GM18520 (cell line): ENCODE results near the gene KCNA10.

ENCODE experiments used
- ATAC-seq: cut with Tn5 transposase; IDR thresholded peaks from one replicate; pipeline ENCODE4 v1.9.1; 2021; ENCODE audit not compliant: unreplicated experiment

The KCNA10 gene

DNA sequence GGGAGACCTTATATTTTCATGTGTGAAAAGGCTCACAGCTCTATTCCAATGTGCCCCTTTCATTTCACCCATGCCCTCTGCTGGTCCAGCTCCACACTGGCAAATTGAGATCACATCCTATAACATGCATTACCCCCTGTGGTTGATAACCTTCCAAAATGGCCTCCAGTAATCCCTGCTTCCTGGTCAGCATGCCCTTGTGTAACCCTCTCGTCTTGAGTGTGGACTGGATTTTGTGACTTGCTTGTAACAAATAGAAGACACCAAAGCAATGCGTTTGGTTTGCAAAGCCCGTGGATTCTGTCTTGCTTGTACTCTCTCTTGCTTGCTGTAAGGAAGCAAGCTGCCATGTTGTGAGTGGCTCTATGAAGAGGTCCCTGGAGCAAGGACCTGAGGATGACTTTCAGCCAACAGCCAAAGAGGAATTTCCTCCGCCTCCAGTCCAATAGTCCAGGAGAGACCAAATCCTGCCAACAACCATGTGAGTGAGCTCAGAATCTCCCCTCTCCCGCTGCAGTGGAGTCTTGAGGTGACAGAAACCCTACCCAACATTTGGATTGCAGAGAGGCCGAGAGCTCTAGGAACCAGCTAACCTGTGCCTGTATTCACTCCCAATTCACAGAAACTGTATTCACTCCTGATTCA is 17.4 kb downstream of the KCNA10 start:
- ATAC-seq = no peak

DNA sequence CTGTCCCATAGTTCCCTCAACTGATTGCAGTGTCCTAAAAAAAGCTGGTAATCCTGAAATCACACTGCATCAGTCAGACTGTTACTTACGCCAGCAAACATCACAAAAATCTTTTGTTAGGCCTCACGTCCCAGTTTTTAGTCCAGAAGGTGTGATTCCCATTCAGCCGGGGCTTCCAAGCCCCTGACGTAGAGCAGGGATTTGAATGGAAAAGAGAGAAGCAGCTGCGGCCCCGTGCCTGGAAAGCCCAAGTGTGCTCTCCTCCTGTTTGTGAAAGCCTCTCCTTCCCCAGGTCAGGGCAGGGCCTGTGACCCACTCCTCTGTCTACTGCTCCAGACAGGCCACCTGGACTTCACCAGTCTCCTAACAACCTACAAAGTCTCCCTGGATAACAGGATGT is 20.7 kb downstream of the KCNA10 start:
- no peak for ATAC-seq

DNA sequence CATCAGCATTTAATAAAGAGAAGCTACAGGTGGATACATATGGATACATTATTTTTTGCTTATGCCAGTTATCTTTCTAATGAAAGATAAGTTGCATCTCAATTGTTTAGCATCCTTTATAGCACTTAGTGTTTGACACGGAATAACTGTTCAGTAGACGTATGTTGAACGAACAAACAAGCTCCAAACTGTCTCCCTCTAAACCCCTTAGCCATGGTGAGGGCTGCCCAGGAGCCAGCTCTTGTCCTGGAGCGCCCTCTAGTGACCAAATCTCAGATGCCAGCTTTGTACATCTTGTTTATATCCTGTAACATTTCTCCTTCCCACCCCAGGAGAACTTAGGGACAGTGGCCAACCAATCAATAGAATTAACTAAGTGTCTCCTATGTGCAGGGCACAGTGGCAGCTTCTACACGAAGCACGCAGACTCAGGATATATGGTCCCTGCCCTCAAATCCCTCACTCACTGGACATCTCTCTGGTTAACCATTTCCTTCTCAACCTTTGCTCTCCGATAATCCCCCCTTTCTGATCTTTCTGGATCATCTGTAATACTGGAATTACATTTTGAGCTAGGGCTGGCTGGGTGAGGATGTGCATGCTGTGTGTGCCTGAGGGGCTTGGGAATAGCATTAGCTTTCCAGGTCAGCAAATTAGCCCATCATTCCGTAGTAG is 22.9 kb downstream of the KCNA10 start:
- peak; percentile 45 for ATAC-seq

DNA sequence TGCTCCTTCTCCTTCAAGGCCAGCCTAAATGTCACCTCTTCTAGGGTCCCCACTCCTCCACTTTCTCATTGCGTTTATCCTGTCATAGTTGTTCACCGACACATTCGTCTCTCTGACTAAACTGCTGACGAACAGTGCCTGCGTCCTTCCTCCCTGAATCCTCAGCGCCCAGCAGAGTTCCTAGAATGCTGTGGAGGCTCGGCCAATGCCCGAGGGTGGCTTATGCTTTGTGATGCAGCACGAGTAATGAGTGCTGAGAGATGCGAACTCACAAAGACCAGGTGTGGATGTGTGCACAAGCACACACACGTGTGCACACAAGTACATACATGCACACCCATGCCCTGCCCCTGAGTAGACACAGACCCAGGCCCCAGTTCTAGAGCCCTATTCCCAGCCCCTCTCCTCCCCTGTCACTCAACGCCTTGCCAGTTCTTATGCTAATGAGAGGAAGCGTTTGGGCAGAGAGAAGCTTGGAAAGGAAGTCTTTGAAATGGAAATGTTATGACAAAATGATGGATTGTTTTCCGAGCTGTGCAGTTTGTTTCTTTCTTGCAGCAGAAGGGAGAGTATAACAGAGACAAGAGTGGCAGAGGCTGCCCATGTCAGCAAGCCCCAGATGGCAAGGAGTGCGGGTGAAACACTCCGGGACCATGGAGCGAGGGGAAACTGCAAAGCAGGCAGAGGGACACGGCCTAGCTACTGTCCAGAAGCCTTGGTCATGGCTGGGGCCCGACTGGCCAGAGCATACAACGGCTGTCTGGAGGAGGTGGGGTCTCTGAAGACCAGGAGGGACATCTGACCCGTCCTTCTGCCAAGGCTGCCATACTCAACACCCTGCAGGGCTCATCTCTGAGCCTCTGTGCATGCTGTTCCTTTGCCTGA is 24.2 kb downstream of the KCNA10 start:
- ATAC-seq = no peak

DNA sequence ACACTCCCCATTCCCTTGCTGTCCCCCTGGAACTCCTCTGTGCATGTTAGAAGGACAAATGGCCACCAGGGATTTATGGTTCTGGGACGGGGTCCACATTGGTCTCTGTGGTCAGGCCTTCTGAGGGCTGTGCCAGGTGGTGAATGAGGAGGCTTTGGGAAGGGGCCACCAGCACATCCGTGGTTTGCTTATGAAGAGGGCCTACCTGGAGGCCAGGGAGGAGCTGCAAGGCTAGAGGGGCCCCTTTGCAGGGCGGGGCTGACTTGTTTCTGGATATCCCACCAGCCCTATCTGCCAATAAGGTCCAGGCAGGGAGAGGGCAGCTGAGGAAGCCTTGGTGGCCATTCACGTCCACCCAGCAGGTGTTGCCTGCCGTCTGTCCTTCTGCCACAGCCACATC is 24.9 kb downstream of the KCNA10 start:
- ATAC-seq = no peak

DNA sequence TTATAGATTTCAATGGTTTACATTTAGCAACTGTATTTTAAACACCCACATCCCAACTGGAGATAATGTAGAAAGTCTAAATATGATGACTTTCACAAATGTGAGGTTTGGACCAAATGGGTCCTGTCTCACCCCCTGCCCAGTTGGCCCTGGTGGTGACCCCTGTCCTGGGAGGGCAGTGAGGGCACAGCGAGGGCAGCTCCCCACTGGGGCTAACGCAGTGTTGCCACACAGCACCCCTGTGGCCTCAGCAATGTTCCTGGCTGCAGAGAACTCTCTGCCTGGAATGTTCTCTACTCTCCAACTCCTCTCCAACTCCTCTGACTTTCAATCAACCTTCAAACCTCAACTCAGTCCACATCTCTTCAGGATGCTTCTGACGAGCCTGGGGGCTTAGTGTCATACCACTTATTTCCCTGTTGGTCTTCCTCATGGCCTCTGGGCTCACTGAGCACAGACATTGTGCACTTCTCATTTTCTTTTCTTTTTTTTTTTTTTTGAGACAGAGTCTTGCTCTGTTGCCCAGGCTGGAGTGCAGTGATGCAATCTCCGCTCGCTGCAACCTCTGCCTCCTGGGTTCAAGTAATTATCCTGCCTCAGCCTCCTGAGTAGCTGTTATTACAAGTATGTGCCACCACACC is 25.8 kb downstream of the KCNA10 start:
- ATAC-seq = no peak

DNA sequence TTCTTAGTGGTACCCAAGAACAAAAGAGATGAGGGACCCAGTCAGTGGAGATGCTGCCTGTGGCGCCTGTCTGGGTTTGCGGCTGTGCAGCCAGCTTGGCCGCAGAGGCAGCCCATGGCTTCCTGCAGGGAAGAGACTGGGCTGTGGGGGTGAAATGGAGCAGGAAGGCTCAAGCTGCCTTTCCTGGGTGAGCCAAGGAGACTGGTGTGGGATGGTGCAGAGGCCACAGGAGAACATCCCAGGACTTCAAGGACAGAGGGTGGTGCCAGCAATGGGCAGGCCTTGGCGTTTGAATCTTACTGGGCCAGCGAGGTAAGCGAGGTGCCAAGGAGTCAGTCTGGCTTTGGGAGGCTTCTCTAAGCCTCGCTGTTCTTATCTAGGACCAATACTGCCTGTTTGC is 26.4 kb downstream of the KCNA10 start:
- ATAC-seq = no peak

DNA sequence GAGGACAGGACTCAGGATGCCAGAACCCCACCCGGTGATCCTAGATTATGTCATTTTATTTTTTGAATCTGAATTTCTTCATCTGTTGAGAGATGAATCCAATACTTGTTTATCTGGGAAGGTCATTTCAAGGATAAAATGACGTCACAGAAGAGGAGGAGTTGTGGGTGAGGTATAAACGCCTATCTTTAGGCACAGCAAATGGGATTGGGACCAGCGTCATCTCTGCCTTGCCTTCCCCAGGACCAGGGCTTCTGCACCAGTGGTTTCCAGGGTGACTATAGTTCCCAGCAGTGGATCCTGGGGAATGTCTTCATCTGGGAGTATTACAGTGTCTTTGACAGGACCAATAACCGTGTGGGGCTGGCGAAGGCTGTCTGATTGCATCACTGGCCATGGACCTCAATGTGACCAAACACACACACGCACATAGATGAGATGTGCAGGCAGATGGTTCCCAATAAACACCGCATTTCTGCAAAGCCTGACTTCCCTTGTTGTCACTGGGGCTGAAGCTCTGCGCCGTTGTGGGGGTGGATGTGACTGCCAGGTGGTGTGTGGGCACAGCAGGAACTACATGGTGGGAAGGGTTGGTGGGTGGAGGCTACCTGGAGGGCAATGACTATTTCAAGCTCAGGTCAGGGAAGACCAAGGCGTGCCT is 28.1 kb downstream of the KCNA10 start:
- no peak for ATAC-seq

DNA sequence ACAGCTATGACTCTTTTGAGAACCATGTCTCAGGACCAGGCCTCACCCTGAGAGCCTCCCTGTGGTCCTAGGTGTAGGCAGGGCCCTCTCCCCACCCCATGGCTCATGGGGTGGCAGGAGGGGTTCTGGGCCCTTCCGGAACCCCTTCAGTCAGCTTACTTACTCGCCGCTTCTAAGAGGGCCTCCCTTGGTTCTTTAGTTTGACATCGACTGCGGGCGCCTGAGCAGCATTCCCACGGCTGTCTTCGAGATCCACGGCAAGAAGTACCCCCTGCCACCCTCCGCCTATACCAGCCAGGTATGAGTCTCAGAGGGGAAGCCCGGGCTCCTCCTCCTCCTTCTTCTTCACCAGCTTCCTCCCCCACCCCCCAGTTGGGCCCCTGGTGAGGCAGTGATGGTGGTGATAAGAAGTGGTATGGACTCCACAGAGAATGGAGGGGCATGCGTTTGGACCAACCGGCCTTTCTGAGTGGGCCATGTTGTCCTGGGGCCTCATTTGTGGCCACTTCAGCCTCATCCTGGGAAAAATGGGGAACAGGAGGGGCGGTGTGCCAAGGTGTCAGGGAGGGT is 28.9 kb downstream of the KCNA10 start:
- no peak for ATAC-seq

DNA sequence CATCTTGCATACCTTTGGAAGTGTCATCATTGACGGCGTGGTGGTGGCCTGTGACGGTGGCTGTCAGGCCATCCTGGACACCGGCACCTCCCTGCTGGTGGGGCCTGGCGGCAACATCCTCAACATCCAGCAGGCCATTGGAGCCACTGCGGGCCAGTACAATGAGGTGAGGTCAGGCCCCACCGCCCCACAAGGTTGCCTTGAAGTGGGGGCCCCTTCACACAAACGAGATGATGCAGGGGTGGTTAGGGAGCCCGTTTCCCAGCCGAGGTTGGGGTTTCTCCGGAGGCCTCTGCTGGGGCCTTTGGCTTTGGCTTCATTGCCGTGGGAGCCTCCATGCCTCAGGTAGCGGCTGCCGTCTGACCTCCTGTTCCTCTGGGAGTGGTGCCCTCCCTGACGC is 29.6 kb downstream of the KCNA10 start:
- ATAC-seq = no peak

DNA sequence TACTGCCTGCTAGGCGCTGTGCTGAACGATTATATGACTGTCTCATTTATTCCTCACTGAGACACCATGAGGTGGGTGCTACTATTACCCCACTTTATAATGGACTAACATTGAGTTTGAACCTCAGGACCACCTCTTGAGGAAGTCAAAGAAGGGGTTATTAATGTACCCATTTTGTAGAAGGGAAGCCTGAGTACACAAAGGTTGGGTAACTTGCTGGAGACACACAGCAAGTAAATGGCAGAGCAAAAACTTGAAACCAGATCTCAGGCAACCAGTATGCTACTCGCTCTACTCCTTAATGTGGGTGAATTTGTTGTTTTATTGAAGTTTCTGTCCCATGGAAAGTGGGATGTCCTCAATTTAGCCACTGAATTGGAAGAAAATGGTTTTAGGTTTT is 30.1 kb downstream of the KCNA10 start:
- ATAC-seq = no peak

DNA sequence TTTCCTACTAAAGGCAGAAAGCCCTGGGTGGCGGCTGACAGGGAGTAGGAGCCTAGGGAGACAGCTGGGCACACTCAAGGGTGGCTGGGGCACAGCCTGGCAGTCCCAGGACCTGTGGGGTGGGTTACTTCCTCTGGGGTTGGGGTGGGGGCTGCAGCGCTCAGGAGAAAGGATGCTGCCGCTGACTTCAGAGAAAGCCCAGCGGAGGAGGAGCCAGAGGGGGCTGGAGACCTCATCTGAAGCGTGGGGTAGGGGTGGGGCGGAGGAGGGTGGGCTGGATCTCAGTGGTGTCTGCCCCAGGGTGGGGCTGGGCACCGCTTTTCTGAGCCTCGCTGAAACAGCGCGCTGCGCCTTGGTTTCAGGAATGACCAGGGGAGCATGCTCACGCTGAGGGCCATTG is 30.8 kb downstream of the KCNA10 start:
- ATAC-seq = no peak

DNA sequence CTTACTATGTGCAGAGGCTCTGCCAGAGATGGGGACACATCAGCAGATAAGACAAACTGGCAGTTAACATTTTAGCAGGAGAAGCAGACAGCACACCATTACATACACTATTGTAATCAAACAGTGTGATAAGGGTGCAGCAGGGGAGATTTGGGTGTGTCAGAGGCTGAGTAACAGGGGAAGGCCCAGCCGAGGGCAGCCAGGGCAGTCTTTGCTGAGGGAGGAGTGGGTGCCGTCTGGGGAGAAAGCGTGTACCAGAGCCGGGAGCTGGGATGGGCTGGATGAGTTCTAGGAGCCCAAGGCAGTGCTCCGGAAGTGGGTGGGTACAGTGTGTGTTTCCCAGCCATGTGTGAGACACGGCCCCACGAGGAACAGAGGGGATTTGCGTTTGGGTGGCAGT is 31.2 kb downstream of the KCNA10 start:
- no peak for ATAC-seq

DNA sequence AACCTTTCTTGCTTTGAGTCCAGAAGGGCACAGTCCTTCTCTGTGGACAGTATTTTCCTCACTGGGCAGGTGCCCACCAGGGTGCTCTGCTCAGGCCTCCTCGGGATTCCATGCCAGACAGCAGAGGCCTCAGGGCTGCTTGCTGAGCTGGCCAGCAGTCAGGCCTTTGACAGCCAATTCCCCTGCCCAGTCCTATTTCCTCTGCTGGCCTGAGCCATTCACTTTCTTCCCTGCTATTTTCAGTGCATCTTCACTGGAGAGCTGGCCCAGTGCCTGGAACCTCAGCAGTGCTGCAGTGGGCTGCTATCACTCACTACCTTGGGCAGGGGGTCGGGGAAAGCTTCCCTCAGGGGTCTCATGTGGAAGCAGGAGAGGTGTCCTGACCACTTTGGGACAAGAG is 33.2 kb downstream of the KCNA10 start:
- no peak for ATAC-seq

DNA sequence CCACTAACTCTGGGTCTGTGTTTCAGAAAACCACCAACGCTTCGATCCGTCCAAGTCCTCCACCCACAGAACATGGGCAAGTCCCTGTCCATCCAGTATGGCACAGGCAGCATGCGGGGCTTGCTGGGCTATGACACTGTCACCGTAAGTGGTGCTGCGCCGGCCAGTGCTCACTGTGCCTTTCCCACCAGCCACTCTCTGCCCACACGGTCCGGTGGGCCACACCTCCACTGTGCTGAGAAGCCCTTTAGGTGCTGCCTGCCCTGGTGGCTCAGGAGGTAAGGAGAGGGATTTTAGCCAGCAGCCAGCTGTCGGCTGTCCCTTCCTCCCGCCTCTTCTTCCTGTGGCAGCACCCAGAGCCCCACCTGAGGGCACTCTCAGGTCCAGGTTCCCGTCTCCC is 34.2 kb downstream of the KCNA10 start:
- ATAC-seq = no peak

DNA sequence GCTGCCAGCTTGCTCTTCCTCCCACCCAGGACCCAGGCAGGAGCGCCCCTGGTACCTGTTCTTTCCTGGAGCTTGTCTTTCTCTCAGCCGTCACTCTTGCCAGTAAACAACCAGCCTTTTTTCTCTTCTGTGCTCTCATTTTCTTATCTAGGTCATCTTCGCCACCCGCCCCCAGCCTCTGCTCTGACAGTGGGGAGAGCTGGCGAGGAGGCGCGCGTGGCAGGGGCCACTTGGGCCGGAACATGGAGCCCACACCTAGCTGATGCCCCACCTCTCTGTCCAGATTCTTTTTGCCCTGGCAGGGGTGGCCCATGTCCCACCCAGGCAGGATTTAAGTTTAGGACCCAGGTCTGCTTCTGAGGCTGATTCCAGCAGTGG is 35.7 kb downstream of the KCNA10 start:
- no peak for ATAC-seq

DNA sequence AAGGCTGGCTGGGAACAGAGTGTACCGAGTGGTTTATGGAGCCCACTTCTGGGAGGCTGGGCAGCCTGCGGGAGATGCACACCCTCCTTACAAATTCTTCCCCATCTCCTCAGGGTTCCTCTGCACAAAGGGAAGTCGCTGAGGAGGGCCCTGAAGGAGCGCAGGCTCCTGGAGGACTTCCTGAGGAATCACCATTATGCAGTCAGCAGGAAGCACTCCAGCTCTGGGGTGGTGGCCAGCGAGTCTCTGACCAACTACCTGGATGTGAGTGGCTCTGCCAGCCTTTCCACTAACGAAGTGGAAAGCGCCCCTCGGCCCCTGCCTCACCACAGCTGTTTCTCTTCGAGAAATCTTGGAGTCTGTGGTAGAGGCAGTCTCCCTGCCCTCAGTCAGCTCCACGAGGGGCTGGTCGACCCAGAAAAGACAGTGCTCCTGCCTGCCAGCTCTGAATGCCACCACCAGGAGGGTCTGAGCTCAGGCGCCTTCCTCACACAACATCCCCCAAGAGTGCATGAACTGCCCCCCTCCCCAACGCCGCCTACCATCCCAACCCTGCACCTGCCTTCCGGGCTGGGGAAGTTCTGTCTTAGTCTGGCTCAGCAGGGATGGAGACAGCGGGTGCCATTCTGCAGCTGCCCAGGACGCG is 36.2 kb downstream of the KCNA10 start:
- ATAC-seq = no peak

DNA sequence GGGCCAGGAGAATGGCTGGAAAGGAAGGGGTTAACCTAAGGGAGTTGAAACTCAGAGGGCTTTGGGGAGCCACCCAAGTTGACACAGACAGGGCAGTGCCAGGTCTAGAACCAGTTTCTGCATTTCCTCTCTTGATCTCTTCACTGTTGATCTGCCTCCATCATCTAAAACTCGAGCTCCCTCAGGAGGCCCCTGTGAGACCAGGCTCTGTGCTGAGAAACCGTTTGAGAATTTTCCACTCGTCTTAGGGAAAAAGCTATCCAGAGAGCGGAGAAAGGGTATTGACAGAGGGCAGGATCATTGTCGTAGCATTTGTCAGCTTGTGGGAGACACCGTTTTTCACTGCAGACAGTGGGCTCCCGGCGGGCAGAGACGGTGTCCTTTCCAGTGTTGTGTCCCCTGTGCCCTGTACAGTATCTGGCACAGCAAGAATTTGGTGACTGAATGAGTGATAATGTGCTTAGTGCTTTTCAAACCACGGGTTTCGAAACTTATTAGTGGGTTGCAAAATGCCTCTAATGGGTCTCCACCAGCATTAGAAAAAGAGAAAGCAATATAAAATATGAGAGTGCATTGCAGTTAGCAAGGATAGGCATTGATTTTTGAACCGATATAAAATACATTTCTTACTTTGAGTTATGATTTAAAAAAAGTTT is 36.9 kb downstream of the KCNA10 start:
- no peak for ATAC-seq

DNA sequence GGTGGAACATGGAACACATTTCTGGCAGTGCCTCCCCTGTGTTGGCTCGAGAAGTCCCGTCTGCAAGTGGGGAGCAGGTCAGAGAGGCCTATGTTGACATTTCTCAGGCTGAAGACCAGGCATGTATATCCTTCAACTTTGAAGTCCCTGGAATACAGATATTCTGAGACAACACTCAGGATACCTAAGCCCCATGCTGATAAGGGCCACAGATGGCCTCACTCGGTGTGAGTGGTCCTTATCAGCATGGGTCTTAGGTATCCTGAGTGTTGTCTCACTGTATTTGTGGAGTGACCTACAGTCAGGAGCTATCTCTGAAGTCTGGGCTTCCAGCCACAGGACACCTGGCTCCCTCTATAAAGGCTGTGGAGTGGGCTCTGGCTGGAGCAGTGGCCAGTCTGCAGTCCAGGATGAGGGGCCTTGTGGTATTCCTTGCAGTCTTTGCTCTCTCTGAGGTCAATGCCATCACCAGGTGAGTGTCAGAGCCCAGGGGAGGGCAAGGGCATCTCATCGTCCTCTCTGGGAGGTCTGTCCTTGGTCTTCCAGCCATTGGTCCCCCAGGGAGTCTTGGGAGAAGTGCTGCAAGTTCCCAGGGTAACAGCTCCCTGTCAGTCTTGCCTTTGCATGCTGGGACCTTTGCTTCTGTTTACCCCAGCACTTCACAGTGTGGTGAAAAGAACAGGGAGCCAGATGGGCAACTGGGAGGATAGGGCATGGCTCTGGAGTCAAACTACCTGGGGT is 38.4 kb downstream of the KCNA10 start:
- ATAC-seq = no peak
